HG02610 (cell line): ENCODE measurements around the gene TSPAN2.

Experiments
- ATAC-seq: cut with Tn5 transposase; IDR thresholded peaks from one replicate; pipeline ENCODE4 v1.9.1; 2021; ENCODE audit warnings: mild to moderate bottlenecking, moderate library complexity; ENCODE audit not compliant: unreplicated experiment

The TSPAN2 gene

GRCh38 chr1:115114308-115114707, 25.0 kb upstream of the TSPAN2 start:
- no peak for ATAC-seq

GRCh38 chr1:115113766-115114165, 24.5 kb upstream of the TSPAN2 start:
- ATAC-seq = no peak

- ATAC-seq = no peak
These were observed 23.4 kb upstream of the TSPAN2 start for GRCh38 chr1:115112496-115113375.

DNA sequence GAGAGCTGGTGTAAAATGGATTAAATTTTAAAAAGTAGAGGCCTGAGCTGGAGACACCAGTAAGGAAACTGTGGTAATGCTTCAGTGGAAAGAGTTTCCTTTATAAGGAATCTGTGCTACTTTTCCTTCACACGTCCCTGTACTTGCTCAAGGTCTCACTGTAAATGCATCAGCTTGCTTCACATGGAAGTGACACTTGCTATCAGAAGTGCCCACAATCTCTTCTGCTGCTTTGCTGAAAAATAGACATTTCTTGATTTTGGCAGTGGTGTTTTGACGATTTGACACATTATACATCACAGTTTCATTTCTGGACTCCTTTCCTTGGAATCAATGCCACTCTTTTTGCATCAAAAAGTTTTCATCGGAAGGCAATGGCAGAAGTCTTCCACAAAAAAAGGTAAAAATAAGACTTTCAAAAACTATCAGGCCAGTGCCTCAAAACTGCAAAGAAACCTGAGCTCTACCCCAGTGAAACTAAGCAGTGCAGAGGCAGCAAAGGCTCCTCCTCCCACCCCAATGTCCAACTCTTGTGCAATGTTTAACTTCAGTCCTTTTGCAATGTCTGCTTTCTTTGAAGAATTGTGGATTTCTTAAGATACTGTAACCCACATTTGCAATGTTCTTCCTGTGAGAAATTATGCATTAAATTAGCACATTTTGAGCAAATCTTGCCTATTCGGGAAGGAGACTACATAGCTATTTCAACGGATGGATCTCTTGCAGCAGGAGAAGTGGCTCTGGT, 18.4 kb upstream of the TSPAN2 start:
- ATAC-seq = no peak

- no peak for ATAC-seq
These were observed 16.5 kb upstream of the TSPAN2 start for GRCh38 chr1:115105831-115106230.

- peak; percentile 38 for ATAC-seq
These were observed 10.4 kb upstream of the TSPAN2 start for GRCh38 chr1:115099693-115100050.

DNA sequence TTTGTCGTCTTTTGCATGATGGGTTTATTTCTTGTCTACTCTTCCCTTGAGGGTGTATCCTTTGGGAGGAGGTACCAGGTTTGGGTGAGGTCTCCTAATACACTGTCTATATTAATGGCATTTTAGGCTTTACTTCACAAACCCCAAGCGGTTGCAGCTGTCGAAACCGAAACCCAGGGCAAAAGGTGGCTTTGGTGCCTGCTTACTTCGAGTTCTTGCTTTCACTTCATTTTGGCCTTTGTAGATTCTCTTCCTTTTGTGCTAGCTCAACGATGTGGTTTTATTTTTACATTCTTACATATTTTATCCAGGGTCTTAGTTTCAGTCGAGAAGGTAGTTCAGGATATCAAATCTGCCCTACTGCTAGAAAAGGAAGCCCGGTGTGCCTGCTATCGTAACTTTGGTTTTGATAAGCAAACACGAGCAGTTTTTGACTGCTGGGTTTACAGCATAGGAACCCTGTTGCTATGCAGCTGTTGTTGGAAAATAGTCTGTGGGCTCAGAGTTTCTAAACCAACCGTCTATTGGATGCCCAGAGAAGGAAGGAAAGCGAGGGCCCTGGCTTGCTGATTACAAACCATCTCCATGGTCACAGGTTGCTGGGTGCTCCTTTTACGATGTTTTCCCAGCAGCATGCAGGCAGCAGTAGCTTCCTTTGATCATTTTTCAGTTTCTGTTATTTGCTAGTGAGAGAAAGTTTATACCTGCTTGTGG, 9.8 kb upstream of the TSPAN2 start:
- ATAC-seq = peak; percentile 89

DNA sequence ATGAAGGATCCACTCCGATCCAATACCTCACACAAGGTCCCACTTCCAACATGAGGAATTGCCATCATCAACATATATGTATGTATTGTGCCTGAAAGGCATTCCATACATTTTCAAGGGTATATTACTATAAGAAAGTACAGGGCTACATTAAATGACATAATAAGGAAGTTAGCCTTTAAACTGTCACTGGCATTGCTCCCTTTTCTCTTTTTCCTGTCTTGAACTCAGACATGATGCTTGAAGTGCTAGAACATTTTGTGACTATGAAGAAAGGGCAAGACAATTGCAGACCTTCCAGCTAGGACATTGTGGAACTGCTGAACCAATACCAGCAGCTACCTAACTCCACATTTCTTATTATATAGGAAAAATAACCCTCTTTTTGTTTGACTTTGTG, 2.9 kb upstream of the TSPAN2 start:
- no peak for ATAC-seq

GRCh38 chr1:115091572-115091971, 2.3 kb upstream of the TSPAN2 start:
- ATAC-seq = no peak

DNA sequence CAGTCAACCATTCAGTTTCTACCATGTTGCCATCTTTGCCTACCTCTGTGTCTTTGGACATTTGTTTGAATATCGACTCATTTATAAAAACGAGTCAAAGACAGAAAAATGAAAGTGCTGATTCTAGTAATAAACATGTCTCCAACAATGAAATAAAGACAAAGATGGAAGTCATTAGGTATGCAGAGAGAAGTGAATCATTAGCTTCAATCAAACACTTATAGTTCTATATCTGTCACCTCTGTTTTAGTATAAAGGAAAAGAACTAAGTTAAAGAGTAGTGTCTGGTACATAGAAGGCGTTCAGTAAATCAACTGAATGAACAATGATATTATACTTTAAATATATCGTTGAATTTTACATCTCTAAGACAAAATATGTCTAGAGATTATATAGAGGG, 1.7 kb upstream of the TSPAN2 start:
- ATAC-seq = no peak

DNA sequence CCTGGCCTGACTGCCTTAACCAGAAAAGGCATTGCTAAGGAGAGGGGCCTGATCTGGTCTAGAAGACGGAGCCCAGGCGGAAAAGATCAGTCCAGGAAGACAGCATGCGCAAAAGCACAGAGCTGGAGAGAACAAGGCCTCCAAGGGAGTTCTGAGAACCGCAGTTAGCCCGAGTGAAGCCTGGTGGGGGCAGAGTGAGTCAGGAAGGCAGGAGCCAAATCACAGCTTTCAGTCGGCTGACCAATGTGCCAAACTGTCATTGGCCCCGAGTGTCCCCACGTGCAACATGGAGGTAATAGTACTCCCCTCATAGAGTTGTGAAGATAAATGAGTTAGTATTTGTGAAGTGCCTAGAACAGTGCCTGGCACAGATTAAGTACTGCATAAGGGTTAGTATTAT, 1.2 kb upstream of the TSPAN2 start:
- no peak for ATAC-seq

- no peak for ATAC-seq
These were observed 835 bp upstream of the TSPAN2 start for GRCh38 chr1:115090186-115090490.

GRCh38 chr1:115088871-115089419, 358 bp downstream of the TSPAN2 start:
- ATAC-seq = no peak

DNA sequence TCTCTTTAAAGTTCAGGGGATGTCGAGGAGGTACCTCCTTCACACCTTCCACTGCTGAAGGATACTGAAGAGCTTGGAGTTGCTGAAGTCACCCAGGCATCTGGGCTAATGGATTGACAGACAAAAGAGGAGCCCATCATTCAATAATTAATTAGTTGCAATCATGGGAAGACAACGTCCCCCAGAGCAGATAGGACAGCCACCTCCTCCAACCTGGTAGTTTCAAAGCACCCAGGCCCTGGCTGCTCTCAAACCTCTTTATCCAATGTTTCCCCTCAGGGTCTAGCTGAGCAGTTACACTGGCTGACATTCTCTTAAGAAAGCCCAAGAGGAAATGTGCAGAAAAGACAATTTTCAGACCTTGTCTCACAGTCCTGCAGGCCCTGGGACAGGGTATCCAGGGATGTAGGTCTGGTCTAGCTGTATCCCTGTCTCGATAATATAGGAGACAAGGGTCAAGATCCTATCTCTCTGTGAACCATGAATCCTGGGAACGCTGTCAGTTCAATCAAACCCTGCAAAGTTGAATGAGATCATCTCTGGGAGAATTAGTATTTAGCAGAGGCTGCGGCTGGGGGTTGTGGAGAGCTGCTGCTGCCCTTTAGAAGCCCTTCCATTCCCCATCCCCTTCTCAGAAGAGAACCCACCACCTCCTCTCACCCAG, 1.1 kb downstream of the TSPAN2 start:
- no peak for ATAC-seq

DNA sequence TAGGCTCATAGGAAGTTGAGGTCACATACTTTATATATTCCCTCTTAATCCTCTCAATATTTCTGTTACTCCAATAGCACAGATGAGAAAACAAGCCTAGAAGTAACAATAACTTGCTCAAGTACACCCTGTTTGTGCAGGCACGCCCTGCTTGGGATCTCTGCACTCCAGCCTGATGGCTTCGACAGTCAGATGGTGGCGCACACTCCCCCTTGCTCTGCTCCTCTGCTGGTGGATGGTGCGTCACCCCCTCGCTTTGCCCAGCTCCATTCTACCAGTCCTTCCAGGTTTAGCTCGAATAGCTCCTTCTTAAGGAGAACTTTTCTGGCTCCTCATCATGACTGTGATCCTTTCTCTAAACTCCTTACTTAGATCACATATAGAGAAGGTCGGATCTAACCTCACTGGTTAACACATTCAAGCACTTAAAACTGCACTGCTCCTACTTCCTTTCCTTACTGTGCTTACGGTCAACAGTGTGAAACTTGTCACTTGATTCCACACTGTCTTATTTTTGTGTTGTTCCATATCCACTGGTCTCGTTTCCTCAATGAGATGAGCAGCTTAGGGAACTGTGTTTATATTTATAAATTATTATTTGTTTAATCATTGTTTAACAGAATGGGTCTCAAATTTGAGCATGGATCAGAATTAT, 3.0 kb downstream of the TSPAN2 start:
- no peak for ATAC-seq

GRCh38 chr1:115084902-115085511, 4.3 kb downstream of the TSPAN2 start:
- no peak for ATAC-seq

GRCh38 chr1:115082949-115083348, 6.4 kb downstream of the TSPAN2 start:
- no peak for ATAC-seq

DNA sequence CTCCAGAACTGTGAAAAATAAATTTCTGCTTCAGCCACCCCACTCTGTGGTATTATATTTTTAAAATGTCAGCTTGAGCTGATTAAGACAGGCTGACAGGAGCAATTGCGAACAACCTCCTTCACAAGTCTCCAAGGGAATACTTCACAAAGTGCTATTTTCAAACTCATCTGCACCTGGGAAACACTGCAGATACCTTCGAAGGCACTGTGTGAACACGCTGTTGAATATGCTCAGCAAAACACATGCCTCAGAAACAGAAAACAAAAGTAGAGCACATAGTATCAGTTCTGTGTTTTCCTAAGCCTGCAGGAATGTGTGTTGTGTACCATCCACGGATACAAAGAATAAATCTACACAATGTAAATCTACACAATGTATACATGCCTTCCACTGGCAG, 10.6 kb downstream of the TSPAN2 start:
- ATAC-seq = no peak

DNA sequence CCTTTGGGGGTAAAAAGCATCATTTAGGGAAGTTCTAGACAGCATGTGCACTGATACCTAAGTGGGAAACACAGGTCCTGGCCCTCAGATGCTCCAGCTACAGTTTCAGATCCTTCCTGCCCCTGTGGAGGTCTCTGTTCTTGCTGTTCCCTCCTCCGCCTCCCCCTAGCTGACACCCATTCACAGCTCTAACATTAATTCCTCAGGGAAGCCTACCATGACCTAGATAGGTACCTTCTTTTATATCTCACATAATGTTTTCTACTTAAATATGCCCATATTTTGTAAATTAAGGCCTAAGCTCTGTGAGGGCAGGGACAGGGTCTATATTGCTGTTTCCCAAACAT, 11.3 kb downstream of the TSPAN2 start:
- no peak for ATAC-seq

DNA sequence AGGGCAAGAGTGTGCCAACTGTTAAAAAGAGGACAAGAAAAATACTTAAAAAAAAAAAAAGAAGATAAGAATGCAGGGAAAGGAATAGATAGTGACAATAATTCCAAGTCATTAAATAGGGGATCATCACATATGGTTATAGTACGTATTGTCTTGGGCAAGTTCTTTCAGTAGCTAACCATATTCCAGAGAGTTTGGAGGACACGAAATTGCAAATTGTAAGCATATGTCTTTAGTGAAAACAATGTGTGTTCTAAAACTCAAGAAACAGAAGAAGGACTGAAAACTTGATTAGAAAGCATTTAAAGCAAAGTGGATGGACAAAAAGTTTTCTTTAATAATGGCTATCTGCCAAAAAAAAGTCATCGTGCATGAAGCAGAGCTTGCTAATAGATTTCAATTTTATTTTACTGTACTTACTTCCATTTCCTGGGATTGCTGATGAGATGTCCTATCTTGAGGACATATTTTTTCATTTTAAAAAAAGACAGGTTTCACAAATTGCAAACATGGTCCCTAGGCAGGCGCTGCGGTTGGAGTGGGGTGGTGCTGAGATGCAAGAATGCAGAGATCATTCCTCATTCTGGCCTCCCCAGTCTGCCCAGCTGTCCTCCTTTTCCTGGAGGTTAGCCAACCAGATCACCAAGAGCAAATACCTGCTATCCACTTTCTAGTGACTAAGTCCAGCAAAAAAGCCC, 11.9 kb downstream of the TSPAN2 start:
- ATAC-seq = no peak
